GM12878 (cell line): ENCODE results near the gene FGFR4.

Source experiments
- CBX5 ChIP-seq: sonication (generic); IDR thresholded peaks from 2 replicates; pipeline ENCODE4 v1.6.1; 2016; ENCODE audit warnings: low read depth, moderate library complexity, mild to moderate bottlenecking, inconsistent platforms
- RELA ChIP-seq: fragments of 450-650 bp; IDR thresholded peaks from 2 replicates; pipeline ENCODE4 v1.8.0; 2014; ENCODE audit warnings: borderline replicate concordance; ENCODE audit not compliant: partially characterized antibody
- RUNX3 ChIP-seq: IDR thresholded peaks from 2 replicates; pipeline ENCODE4 v1.6.1; 2012; ENCODE audit warnings: low read length, inconsistent platforms
- TAF1 ChIP-seq: IDR thresholded peaks from 2 replicates; pipeline ENCODE4 v1.6.1; 2011; ENCODE audit warnings: mild to moderate bottlenecking, low read depth, low read length, borderline replicate concordance
- ZNF24 ChIP-seq: fragments of 450-650 bp; IDR thresholded peaks from 2 replicates; pipeline ENCODE4 v1.6.1; 2017; ENCODE audit warnings: antibody characterized with exemption, mild to moderate bottlenecking
- TF ChIP-seq, protein P1 (sequence below), 3 experiments: IDR thresholded peaks in 2 of 3; conservative IDR thresholded peaks in 1 of 3; 2 replicates each; pipeline ENCODE4 v1.5.1; 2011; ENCODE audit warnings: low read depth in 3 of 3, low read length in 3 of 3, mild to moderate bottlenecking in 3 of 3, control low read depth in 2 of 3, moderate library complexity in 2 of 3, inconsistent platforms in 1 of 3, mixed read lengths in 1 of 3; ENCODE audit not compliant: control insufficient read depth in 2 of 3, insufficient read depth in 1 of 3; ENCODE audit errors: extremely low read depth in 1 of 3
- TF ChIP-seq, protein P2 (sequence below): fragments of 450-650 bp; IDR thresholded peaks from 2 replicates; pipeline ENCODE4 v1.6.1; 2017; ENCODE audit warnings: mild to moderate bottlenecking

DNA sequence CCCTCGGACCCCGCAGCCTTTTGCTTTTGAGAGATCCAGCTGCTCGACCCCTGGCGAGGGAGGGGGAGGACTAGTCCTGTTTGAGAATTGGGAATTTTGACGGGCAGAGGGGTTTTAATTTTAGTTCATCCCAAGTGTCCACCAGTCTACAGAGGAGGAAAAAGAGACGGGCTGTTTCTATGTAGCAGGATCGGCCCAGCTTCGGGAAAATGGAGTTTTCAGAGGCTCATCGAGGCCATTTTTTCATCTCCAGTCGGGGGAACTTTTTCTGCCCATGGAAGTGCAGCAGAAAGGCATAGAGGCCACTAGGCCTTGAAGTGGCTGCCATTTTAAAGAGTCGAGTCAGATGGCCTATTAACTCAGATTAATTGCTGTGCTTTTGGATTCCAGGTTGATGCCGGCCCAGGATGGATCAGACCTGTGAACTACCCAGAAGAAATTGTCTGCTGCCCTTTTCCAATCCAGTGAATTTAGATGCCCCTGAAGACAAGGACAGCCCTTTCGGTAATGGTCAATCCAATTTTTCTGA, 48.0 kb downstream of the FGFR4 start:
- TF ChIP-seq CBX5 (no peak), TAF1 (no peak), RUNX3 (no peak), ZNF24 (no peak), RELA (no peak)
- TF ChIP-seq, protein P1, sequence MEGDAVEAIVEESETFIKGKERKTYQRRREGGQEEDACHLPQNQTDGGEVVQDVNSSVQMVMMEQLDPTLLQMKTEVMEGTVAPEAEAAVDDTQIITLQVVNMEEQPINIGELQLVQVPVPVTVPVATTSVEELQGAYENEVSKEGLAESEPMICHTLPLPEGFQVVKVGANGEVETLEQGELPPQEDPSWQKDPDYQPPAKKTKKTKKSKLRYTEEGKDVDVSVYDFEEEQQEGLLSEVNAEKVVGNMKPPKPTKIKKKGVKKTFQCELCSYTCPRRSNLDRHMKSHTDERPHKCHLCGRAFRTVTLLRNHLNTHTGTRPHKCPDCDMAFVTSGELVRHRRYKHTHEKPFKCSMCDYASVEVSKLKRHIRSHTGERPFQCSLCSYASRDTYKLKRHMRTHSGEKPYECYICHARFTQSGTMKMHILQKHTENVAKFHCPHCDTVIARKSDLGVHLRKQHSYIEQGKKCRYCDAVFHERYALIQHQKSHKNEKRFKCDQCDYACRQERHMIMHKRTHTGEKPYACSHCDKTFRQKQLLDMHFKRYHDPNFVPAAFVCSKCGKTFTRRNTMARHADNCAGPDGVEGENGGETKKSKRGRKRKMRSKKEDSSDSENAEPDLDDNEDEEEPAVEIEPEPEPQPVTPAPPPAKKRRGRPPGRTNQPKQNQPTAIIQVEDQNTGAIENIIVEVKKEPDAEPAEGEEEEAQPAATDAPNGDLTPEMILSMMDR (IDR thresholded peaks at IDR 0.05 in 2 of 3, conservative IDR thresholded peaks at IDR 0.05 in 1 of 3; ENCODE audit: control insufficient read depth in 2 of 3, extremely low read depth in 1 of 3, insufficient read depth in 1 of 3, low read depth in 3 of 3, low read length in 3 of 3), result no peak
- TF ChIP-seq, protein P2, sequence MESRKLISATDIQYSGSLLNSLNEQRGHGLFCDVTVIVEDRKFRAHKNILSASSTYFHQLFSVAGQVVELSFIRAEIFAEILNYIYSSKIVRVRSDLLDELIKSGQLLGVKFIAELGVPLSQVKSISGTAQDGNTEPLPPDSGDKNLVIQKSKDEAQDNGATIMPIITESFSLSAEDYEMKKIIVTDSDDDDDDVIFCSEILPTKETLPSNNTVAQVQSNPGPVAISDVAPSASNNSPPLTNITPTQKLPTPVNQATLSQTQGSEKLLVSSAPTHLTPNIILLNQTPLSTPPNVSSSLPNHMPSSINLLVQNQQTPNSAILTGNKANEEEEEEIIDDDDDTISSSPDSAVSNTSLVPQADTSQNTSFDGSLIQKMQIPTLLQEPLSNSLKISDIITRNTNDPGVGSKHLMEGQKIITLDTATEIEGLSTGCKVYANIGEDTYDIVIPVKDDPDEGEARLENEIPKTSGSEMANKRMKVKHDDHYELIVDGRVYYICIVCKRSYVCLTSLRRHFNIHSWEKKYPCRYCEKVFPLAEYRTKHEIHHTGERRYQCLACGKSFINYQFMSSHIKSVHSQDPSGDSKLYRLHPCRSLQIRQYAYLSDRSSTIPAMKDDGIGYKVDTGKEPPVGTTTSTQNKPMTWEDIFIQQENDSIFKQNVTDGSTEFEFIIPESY, result no peak
